ENCODE measurements around the gene CCL7. TPM values are rescaled to one million over a fixed set of nuclear protein-coding genes. Genes with fewer than 3 reads are reported as not detected.
A peak's percentile ranks its signal among the peaks of the same experiment; 100 is the strongest.

Gene CCL7
- total RNA-seq, 1 donor from 2014 or later, result not detected

- Mint-ChIP-seq H3K27ac (ENCODE audit: unreplicated experiment) (no peak overlapping the region), H3K36me3 (ENCODE audit: low read depth) (no peaks in the 10 kb centered on the region), H3K4me3 (peak overlapping the region; percentile 8), H3K4me1 (peaks cover 16% of the 10 kb centered on the region), H3K9me3 (no peaks in the 10 kb centered on the region), H3K27me3 (ENCODE audit: low read depth) (peaks cover 14% of the 10 kb centered on the region)
- TF ChIP-seq CTCF (conservative IDR thresholded peaks at IDR 0.05), result no peak
- DNase-seq (ENCODE audit: low read depth, low spot score), result no peak
Measured at GRCh38 chr17:34255841-34256240, 14.2 kb upstream of the CCL7 start.

- Mint-ChIP-seq H3K27me3 (ENCODE audit: low read depth) (peaks cover 22% of the 10 kb centered on the region), H3K4me1 (peaks cover 16% of the 10 kb centered on the region), H3K9me3 (no peaks in the 10 kb centered on the region), H3K4me3 (no peak overlapping the region), H3K27ac (ENCODE audit: unreplicated experiment) (no peak overlapping the region), H3K36me3 (ENCODE audit: low read depth) (no peaks in the 10 kb centered on the region)
- TF ChIP-seq CTCF (conservative IDR thresholded peaks at IDR 0.05), result no peak
- DNase-seq (ENCODE audit: low read depth, low spot score), result no peak
Measured at GRCh38 chr17:34257299-34257985, 12.6 kb upstream of the CCL7 start.

- no peak for TF ChIP-seq CTCF (conservative IDR thresholded peaks at IDR 0.05)
- Mint-ChIP-seq H3K27me3 (ENCODE audit: low read depth) (peaks cover 22% of the 10 kb centered on the region), H3K4me1 (peaks cover 16% of the 10 kb centered on the region), H3K9me3 (no peaks in the 10 kb centered on the region), H3K27ac (ENCODE audit: unreplicated experiment) (no peak overlapping the region), H3K36me3 (ENCODE audit: low read depth) (no peaks in the 10 kb centered on the region), H3K4me3 (no peak overlapping the region)
- no peak for DNase-seq (ENCODE audit: low read depth, low spot score)
Measured at GRCh38 chr17:34257986-34258326, 12.1 kb upstream of the CCL7 start.

- no peak for TF ChIP-seq CTCF (conservative IDR thresholded peaks at IDR 0.05)
- no peak overlapping the region for H3K4me3 Mint-ChIP-seq
- peaks cover 16% of the 10 kb centered on the region for H3K4me1 Mint-ChIP-seq
- no peaks in the 10 kb centered on the region for H3K36me3 Mint-ChIP-seq (ENCODE audit: low read depth)
- DNase-seq (ENCODE audit: low read depth, low spot score), result no peak
- no peaks in the 10 kb centered on the region for H3K9me3 Mint-ChIP-seq
- H3K27me3 Mint-ChIP-seq (ENCODE audit: low read depth), result peaks cover 26% of the 10 kb centered on the region
- H3K27ac Mint-ChIP-seq (ENCODE audit: unreplicated experiment), result no peak overlapping the region
Measured at GRCh38 chr17:34259146-34259545, 10.9 kb upstream of the CCL7 start.

- Mint-ChIP-seq H3K36me3 (ENCODE audit: low read depth) (no peaks in the 10 kb centered on the region), H3K27me3 (ENCODE audit: low read depth) (peaks cover 42% of the 10 kb centered on the region), H3K27ac (ENCODE audit: unreplicated experiment) (no peak overlapping the region), H3K4me1 (peaks cover 7% of the 10 kb centered on the region), H3K9me3 (no peaks in the 10 kb centered on the region), H3K4me3 (no peak overlapping the region)
- no peak for TF ChIP-seq CTCF (conservative IDR thresholded peaks at IDR 0.05)
- DNase-seq (ENCODE audit: low read depth, low spot score), result no peak
Measured at GRCh38 chr17:34260861-34261260, 9.2 kb upstream of the CCL7 start.

Data from neural crest cell (in vitro differentiated cells).